Trophoblast cell (in vitro differentiated cells and primary cell): ENCODE measurements around the gene TMEM25.

Experiments
- DNase-seq, 2 donors: peaks; one replicate each; pipeline ENCODE4 v3.0.0-alpha.2; 2016
- H2AFZ ChIP-seq: 2 replicates; pipeline ENCODE4 v1.6.1; 2013; ENCODE audit warnings: low read length, moderate library complexity, mild to moderate bottlenecking; ENCODE audit not compliant: insufficient read depth, poor library complexity
- H2AK5ac ChIP-seq: 2 replicates; pipeline ENCODE4 v1.6.1; 2013; ENCODE audit warnings: mild to moderate bottlenecking, low read length
- H2BK120ac ChIP-seq: 2 replicates; pipeline ENCODE4 v1.6.1; 2013; ENCODE audit warnings: low read length, mild to moderate bottlenecking, moderate library complexity; ENCODE audit not compliant: insufficient read depth, poor library complexity
- H2BK12ac ChIP-seq: 2 replicates; pipeline ENCODE4 v1.6.1; 2013; ENCODE audit warnings: mild to moderate bottlenecking, low read length, moderate library complexity
- H2BK5ac ChIP-seq: 2 replicates; pipeline ENCODE4 v1.6.1; 2013; ENCODE audit warnings: low read length, low read depth, moderate library complexity, mild to moderate bottlenecking; ENCODE audit not compliant: poor library complexity
- H3K14ac ChIP-seq: 2 replicates; pipeline ENCODE4 v1.6.1; 2013; ENCODE audit warnings: mild to moderate bottlenecking, low read length
- H3K18ac ChIP-seq: 2 replicates; pipeline ENCODE4 v1.6.1; 2013; ENCODE audit warnings: mild to moderate bottlenecking, low read length
- H3K23ac ChIP-seq: 2 replicates; pipeline ENCODE4 v1.6.1; 2013; ENCODE audit warnings: low read length
- H3K27ac ChIP-seq: 2 replicates; pipeline ENCODE4 v1.5.1; 2013; ENCODE audit warnings: low read depth, mild to moderate bottlenecking, inconsistent platforms, low read length, moderate library complexity
- H3K27me3 ChIP-seq: 2 replicates; pipeline ENCODE4 v1.6.1; 2013; ENCODE audit warnings: inconsistent platforms, mild to moderate bottlenecking, low read length, moderate library complexity; ENCODE audit not compliant: insufficient read depth
- H3K36me3 ChIP-seq, 2 experiments: 1 replicate in 1 of 2; 2 replicates in 1 of 2; pipeline ENCODE4 v1.6.1; 2013; ENCODE audit warnings: low read length in 2 of 2, mild to moderate bottlenecking in 2 of 2, moderate library complexity in 1 of 2; ENCODE audit not compliant: insufficient read depth in 2 of 2, control insufficient read depth in 1 of 2
- H3K4ac ChIP-seq: 2 replicates; pipeline ENCODE4 v1.6.1; 2013; ENCODE audit warnings: low read depth, mild to moderate bottlenecking, low read length, moderate library complexity
- H3K4me1 ChIP-seq, 2 experiments: 1 replicate in 1 of 2; 2 replicates in 1 of 2; pipeline ENCODE4 v1.6.1; 2013; ENCODE audit warnings: low read length in 2 of 2, mild to moderate bottlenecking in 2 of 2, moderate library complexity in 1 of 2; ENCODE audit not compliant: insufficient read depth in 2 of 2, control insufficient read depth in 1 of 2
- H3K4me2 ChIP-seq: 2 replicates; pipeline ENCODE4 v1.6.1; 2013; ENCODE audit warnings: inconsistent platforms, mild to moderate bottlenecking, low read length, moderate library complexity
- H3K4me3 ChIP-seq: 2 replicates; pipeline ENCODE4 v1.5.1; 2013; ENCODE audit warnings: mild to moderate bottlenecking, low read depth, low read length, inconsistent platforms
- H3K79me1 ChIP-seq: one replicate; pipeline ENCODE4 v1.6.1; 2013; ENCODE audit warnings: low read length
- H3K79me2 ChIP-seq: 2 replicates; pipeline ENCODE4 v1.6.1; 2013; ENCODE audit warnings: low read length, mild to moderate bottlenecking; ENCODE audit not compliant: control insufficient read depth, insufficient read depth, poor library complexity
- H3K9ac ChIP-seq: 2 replicates; pipeline ENCODE4 v1.6.1; 2013; ENCODE audit warnings: mild to moderate bottlenecking, low read length
- H3K9me3 ChIP-seq: 2 replicates; pipeline ENCODE4 v1.6.1; 2013; ENCODE audit warnings: low read depth, mild to moderate bottlenecking, control low read depth, inconsistent platforms, low read length; ENCODE audit not compliant: insufficient read depth
- H4K12ac ChIP-seq: 2 replicates; pipeline ENCODE4 v1.6.1; 2013; ENCODE audit warnings: low read depth, mild to moderate bottlenecking, low read length, moderate library complexity
- H4K8ac ChIP-seq: 2 replicates; pipeline ENCODE4 v1.6.1; 2013; ENCODE audit warnings: low read depth, mild to moderate bottlenecking, low read length, moderate library complexity
- H4K91ac ChIP-seq: one replicate; pipeline ENCODE4 v1.6.1; 2013; ENCODE audit warnings: low read depth, mild to moderate bottlenecking, low read length, moderate library complexity
- WGBS: extraction: QIAGEN DNeasy Blood & Tissue Kit; methylation state at CpG from one replicate; pipeline ENCODE4 v1.1.7; 2013; ENCODE audit warnings: missing lambda C conversion rate; ENCODE audit not compliant: insufficient read length, insufficient coverage; ENCODE audit errors: extremely low coverage; 5-methylcytosine and 5-hydroxymethylcytosine counted together

The TMEM25 gene

DNA sequence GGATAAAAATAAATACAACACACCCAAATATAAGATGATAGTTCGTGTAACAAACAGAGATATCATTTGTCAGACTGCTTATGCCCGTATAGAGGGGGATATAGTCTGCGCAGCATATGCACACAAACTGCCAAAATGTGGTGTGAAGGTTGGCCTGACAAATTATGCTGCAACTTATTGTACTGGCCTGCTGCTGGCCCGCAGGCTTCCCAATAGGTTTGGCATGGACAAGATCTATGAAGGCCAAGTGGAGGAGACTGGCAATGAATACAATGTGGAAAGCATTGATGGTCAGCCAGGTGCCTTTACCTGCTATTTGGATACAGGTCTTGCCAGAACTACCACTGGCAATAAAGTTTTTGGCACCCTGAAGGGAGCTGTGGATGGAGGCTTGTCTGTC is 29.8 kb downstream of the TMEM25 start:
- Histone ChIP-seq H3K18ac (no peak overlapping the region), H2BK12ac (no peak overlapping the region), H3K9ac (no peak overlapping the region), H3K4me3 (no peak overlapping the region), H4K8ac (no peak overlapping the region), H2AK5ac (no peak overlapping the region), H3K9me3 (no peaks in the 10 kb centered on the region), H3K14ac (no peak overlapping the region), H3K4me2 (no peak overlapping the region), H3K27ac (no peak overlapping the region), H2BK120ac (no peak overlapping the region), H3K79me2 (no peaks in the 10 kb centered on the region), H3K36me3 (peaks cover 6% of the 10 kb centered on the region in 2 experiments), H3K4me1 (peaks cover 0 to 5% of the 10 kb centered on the region in 2 experiments), H2BK5ac (no peak overlapping the region), H4K91ac (no peak overlapping the region), H3K27me3 (no peaks in the 10 kb centered on the region), H4K12ac (no peak overlapping the region), H3K79me1 (no peaks in the 10 kb centered on the region), H2AFZ (no peak overlapping the region), H3K4ac (no peak overlapping the region), H3K23ac (no peak overlapping the region)
- WGBS: no CpG with 5 or more reads among the region's 4 CpGs
- DNase-seq: no peak

DNA sequence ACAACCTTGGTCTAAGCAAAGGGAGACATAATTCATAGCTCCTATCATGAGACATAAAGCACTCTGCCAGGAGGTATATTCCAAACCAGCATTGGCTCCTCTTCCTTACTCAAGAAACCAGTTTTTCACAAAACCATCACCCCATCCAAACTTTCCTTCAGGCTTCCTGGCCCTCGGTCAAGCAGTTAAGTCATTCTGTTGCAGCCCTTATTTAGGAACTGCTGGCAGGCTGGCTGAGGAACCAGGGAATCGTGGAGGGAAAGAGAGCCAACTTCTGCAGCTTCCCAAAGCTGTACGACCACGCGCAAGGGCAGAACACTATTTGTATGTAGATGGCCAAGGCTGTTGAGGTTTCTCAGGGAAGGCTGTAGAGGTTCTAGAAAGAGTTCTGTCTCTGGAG is 34.1 kb downstream of the TMEM25 start:
- H3K27me3 ChIP-seq: no peaks in the 10 kb centered on the region
- no peak overlapping the region for H2AFZ ChIP-seq
- no CpG with 5 or more reads among the region's 5 CpGs for WGBS
- H3K23ac ChIP-seq: no peak overlapping the region
- H3K27ac ChIP-seq: no peak overlapping the region
- H3K79me1 ChIP-seq: no peaks in the 10 kb centered on the region
- H3K36me3 ChIP-seq: no peaks in the 10 kb centered on the region
- no peak overlapping the region for H3K4ac ChIP-seq
- no peaks in the 10 kb centered on the region for H3K79me2 ChIP-seq
- H2BK120ac ChIP-seq: no peak overlapping the region
- no peak overlapping the region for H3K14ac ChIP-seq
- H2BK12ac ChIP-seq: no peak overlapping the region
- no peak overlapping the region for H3K4me3 ChIP-seq
- H4K91ac ChIP-seq: no peak overlapping the region
- H3K9ac ChIP-seq: no peak overlapping the region
- DNase-seq: no peak
- peaks cover 0 to 5% of the 10 kb centered on the region in 2 experiments for H3K4me1 ChIP-seq
- H3K9me3 ChIP-seq: no peaks in the 10 kb centered on the region
- H4K8ac ChIP-seq: no peak overlapping the region
- H2BK5ac ChIP-seq: no peak overlapping the region
- no peak overlapping the region for H3K4me2 ChIP-seq
- H3K18ac ChIP-seq: no peak overlapping the region
- no peak overlapping the region for H2AK5ac ChIP-seq
- H4K12ac ChIP-seq: peak overlapping the region; percentile 23

DNA sequence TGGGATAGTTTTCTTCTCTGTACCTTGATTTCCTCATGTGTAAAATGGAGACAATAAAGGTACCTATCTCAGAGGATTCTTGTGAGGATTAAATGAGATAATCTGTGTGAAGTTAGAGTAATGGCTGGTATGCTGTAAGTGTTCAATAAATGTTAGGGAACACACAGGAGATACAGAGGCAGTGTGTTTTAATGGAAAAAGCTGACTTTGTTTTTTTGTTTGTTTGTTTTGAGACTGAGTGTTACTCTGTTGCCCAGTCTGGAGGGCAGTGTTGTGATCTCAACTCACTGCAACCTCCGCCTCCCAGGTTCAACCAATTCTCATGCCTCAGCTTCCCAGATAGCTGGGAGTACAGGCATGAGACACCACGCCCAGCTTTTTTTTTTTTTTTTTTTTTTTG is 38.7 kb downstream of the TMEM25 start:
- no peak overlapping the region for H2AFZ ChIP-seq
- peaks cover 2 to 7% of the 10 kb centered on the region in 2 experiments for H3K4me1 ChIP-seq
- H2AK5ac ChIP-seq: no peak overlapping the region
- H3K9ac ChIP-seq: no peak overlapping the region
- no peaks in the 10 kb centered on the region for H3K9me3 ChIP-seq
- H3K27ac ChIP-seq: no peak overlapping the region
- peak; percentile 19 to 62 for DNase-seq
- no peak overlapping the region for H3K4me3 ChIP-seq
- no peak overlapping the region for H3K23ac ChIP-seq
- H4K91ac ChIP-seq: no peak overlapping the region
- no peak overlapping the region for H4K8ac ChIP-seq
- no peak overlapping the region for H3K4me2 ChIP-seq
- no peak overlapping the region for H3K4ac ChIP-seq
- H3K14ac ChIP-seq: no peak overlapping the region
- H2BK12ac ChIP-seq: no peak overlapping the region
- no peak overlapping the region for H4K12ac ChIP-seq
- H3K79me1 ChIP-seq: peaks cover 6% of the 10 kb centered on the region
- WGBS: no CpG with 5 or more reads among the region's 2 CpGs
- peaks cover 10% of the 10 kb centered on the region for H3K79me2 ChIP-seq
- H3K18ac ChIP-seq: no peak overlapping the region
- H3K36me3 ChIP-seq: no peaks in the 10 kb centered on the region
- no peaks in the 10 kb centered on the region for H3K27me3 ChIP-seq
- H2BK5ac ChIP-seq: no peak overlapping the region
- H2BK120ac ChIP-seq: no peak overlapping the region

DNA sequence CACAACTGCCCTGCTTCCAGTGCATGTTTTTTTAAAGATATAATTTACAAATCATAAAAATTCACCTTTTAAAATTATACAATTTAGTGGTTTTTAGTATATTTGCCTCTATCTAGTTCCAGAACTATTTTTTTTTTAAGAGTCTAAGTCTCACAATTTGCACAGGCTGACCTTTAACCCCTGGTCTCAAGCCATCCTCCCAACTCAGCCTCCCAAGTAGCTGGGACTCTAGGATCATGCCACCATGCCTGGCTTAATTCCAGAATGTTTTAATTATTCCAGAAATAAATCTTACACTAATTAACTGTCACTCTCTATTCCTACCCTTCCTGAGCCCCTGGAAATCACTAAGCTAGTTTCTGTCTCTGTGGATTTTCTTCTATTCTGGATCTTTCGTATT is 39.8 kb downstream of the TMEM25 start:
- no peak overlapping the region for H3K9ac ChIP-seq
- H3K18ac ChIP-seq: no peak overlapping the region
- no peak overlapping the region for H4K12ac ChIP-seq
- H4K91ac ChIP-seq: no peak overlapping the region
- no peak overlapping the region for H3K4me2 ChIP-seq
- H2BK12ac ChIP-seq: no peak overlapping the region
- no peaks in the 10 kb centered on the region for H3K36me3 ChIP-seq
- H3K23ac ChIP-seq: no peak overlapping the region
- no peak overlapping the region for H3K4ac ChIP-seq
- H3K27ac ChIP-seq: no peak overlapping the region
- H4K8ac ChIP-seq: no peak overlapping the region
- H3K4me3 ChIP-seq: no peak overlapping the region
- no peak overlapping the region for H2BK120ac ChIP-seq
- H2AK5ac ChIP-seq: no peak overlapping the region
- DNase-seq: no peak
- H3K79me1 ChIP-seq: peaks cover 6% of the 10 kb centered on the region
- H2AFZ ChIP-seq: no peak overlapping the region
- H3K27me3 ChIP-seq: no peaks in the 10 kb centered on the region
- H3K79me2 ChIP-seq: peaks cover 10% of the 10 kb centered on the region
- H3K4me1 ChIP-seq: peaks cover 2 to 6% of the 10 kb centered on the region in 2 experiments
- H3K9me3 ChIP-seq: no peaks in the 10 kb centered on the region
- H2BK5ac ChIP-seq: no peak overlapping the region
- H3K14ac ChIP-seq: no peak overlapping the region
- no CpG with 5 or more reads among the region's 1 CpG for WGBS
